ENCODE results near the gene CABCOCO1. TPM values are rescaled to one million over a fixed set of nuclear protein-coding genes. Genes with fewer than 3 reads are reported as not detected.

CABCOCO1 gene
- total RNA-seq, 1 donor from 2014 or later = 0.30 TPM

- Mint-ChIP-seq H3K4me3 (no peak overlapping the region), H3K27me3 (ENCODE audit: low read depth) (no peaks in the 10 kb centered on the region), H3K9me3 (peaks cover 6% of the 10 kb centered on the region), H3K36me3 (ENCODE audit: low read depth) (no peaks in the 10 kb centered on the region), H3K27ac (ENCODE audit: unreplicated experiment) (no peak overlapping the region), H3K4me1 (peaks cover 22% of the 10 kb centered on the region)
- TF ChIP-seq CTCF (conservative IDR thresholded peaks at IDR 0.05) = no peak
- no peak for DNase-seq (ENCODE audit: low read depth, low spot score)
Observed at GRCh38 chr10:61754587-61755550, 92.1 kb downstream of the CABCOCO1 start.

GRCh38 chr10:61757001-61757400 is 94.3 kb downstream of the CABCOCO1 start:
- H3K4me1 Mint-ChIP-seq = peaks cover 30% of the 10 kb centered on the region
- H3K4me3 Mint-ChIP-seq = no peak overlapping the region
- no peak for DNase-seq (ENCODE audit: low read depth, low spot score)
- H3K36me3 Mint-ChIP-seq (ENCODE audit: low read depth) = no peaks in the 10 kb centered on the region
- H3K9me3 Mint-ChIP-seq = peaks cover 6% of the 10 kb centered on the region
- H3K27me3 Mint-ChIP-seq (ENCODE audit: low read depth) = no peaks in the 10 kb centered on the region
- peak overlapping the region; percentile 57 for H3K27ac Mint-ChIP-seq (ENCODE audit: unreplicated experiment)
- no peak for TF ChIP-seq CTCF (conservative IDR thresholded peaks at IDR 0.05)

- H3K27me3 Mint-ChIP-seq (ENCODE audit: low read depth) = no peaks in the 10 kb centered on the region
- no peak for TF ChIP-seq CTCF (conservative IDR thresholded peaks at IDR 0.05)
- peaks cover 6% of the 10 kb centered on the region for H3K9me3 Mint-ChIP-seq
- peaks cover 28% of the 10 kb centered on the region for H3K4me1 Mint-ChIP-seq
- H3K4me3 Mint-ChIP-seq = no peak overlapping the region
- no peaks in the 10 kb centered on the region for H3K36me3 Mint-ChIP-seq (ENCODE audit: low read depth)
- DNase-seq (ENCODE audit: low read depth, low spot score) = no peak
- H3K27ac Mint-ChIP-seq (ENCODE audit: unreplicated experiment) = peak overlapping the region; percentile 57
Observed at GRCh38 chr10:61757525-61758397, 95.0 kb downstream of the CABCOCO1 start.

DNA sequence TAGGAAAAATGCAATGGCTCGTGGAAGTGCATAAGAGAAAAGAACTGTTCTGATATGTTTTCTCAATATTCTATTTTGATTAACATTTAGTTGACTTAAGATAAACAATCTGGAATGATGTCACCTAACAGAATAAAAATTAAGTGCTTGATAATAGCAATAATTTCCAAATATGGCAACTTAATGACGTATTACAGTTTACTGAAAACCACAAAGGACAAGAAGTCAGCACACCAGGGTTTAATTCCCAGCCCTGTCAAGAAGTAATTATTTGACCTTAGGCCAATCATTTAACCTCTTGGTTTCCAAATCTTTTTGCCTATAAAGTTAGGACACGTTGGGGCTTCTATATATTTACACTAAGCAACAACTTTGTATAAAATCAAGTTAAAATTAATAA is 95.7 kb downstream of the CABCOCO1 start:
- Mint-ChIP-seq H3K4me1 (peaks cover 28% of the 10 kb centered on the region), H3K4me3 (no peak overlapping the region), H3K36me3 (ENCODE audit: low read depth) (no peaks in the 10 kb centered on the region), H3K27ac (ENCODE audit: unreplicated experiment) (no peak overlapping the region), H3K9me3 (peaks cover 6% of the 10 kb centered on the region), H3K27me3 (ENCODE audit: low read depth) (no peaks in the 10 kb centered on the region)
- DNase-seq (ENCODE audit: low read depth, low spot score) = no peak
- no peak for TF ChIP-seq CTCF (conservative IDR thresholded peaks at IDR 0.05)

- Mint-ChIP-seq H3K36me3 (ENCODE audit: low read depth) (no peaks in the 10 kb centered on the region), H3K27ac (ENCODE audit: unreplicated experiment) (no peak overlapping the region), H3K4me3 (no peak overlapping the region), H3K9me3 (peaks cover 6% of the 10 kb centered on the region), H3K4me1 (peaks cover 28% of the 10 kb centered on the region), H3K27me3 (ENCODE audit: low read depth) (no peaks in the 10 kb centered on the region)
- no peak for DNase-seq (ENCODE audit: low read depth, low spot score)
- TF ChIP-seq CTCF (conservative IDR thresholded peaks at IDR 0.05) = no peak
Observed at GRCh38 chr10:61759751-61760150, 97.0 kb downstream of the CABCOCO1 start.

Data from neural crest cell (in vitro differentiated cells).